Measurements from ENCODE around the gene GPRC5D. TPM values are rescaled to one million over a fixed set of nuclear protein-coding genes. Genes with fewer than 3 reads are reported as not detected.

Gene GPRC5D
- polyA plus RNA-seq, 1 donor from 2014 or later = not detected

DNA sequence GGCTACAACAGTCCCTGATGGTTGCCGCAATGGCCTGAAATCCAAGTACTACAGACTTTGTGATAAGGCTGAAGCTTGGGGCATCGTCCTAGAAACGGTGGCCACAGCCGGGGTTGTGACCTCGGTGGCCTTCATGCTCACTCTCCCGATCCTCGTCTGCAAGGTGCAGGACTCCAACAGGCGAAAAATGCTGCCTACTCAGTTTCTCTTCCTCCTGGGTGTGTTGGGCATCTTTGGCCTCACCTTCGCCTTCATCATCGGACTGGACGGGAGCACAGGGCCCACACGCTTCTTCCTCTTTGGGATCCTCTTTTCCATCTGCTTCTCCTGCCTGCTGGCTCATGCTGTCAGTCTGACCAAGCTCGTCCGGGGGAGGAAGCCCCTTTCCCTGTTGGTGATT is 43.7 kb downstream of the GPRC5D start:
- H3K27me3 ChIP-seq (ENCODE audit: insufficient read depth, low read depth, low read length) = no peaks in the 10 kb centered on the region
- no peaks in the 10 kb centered on the region for H3K36me3 ChIP-seq (ENCODE audit: insufficient read depth, low read length)
- no peaks in the 10 kb centered on the region for H3K9me3 ChIP-seq (ENCODE audit: low read length)
- no peak overlapping the region for H3K4me3 ChIP-seq (ENCODE audit: low read length)
- TF ChIP-seq POLR2AphosphoS5 (IDR thresholded peaks at IDR 0.05) (no peak), RAD21 (conservative IDR thresholded peaks at IDR 0.05) (no peak), TAF1 (IDR thresholded peaks at IDR 0.05; ENCODE audit: low read depth) (no peak), SMC3 (conservative IDR thresholded peaks at IDR 0.05; ENCODE audit: poor library complexity) (no peak), EZH2 (IDR thresholded peaks at IDR 0.05; ENCODE audit: borderline replicate concordance, insufficient read depth, low read length, poor library complexity, severe bottlenecking) (no peak), EP300 (conservative IDR thresholded peaks at IDR 0.05; ENCODE audit: poor library complexity, severe bottlenecking) (no peak), MXI1 (conservative IDR thresholded peaks at IDR 0.05; ENCODE audit: poor library complexity, severe bottlenecking) (no peak)
- TF ChIP-seq, protein P1, sequence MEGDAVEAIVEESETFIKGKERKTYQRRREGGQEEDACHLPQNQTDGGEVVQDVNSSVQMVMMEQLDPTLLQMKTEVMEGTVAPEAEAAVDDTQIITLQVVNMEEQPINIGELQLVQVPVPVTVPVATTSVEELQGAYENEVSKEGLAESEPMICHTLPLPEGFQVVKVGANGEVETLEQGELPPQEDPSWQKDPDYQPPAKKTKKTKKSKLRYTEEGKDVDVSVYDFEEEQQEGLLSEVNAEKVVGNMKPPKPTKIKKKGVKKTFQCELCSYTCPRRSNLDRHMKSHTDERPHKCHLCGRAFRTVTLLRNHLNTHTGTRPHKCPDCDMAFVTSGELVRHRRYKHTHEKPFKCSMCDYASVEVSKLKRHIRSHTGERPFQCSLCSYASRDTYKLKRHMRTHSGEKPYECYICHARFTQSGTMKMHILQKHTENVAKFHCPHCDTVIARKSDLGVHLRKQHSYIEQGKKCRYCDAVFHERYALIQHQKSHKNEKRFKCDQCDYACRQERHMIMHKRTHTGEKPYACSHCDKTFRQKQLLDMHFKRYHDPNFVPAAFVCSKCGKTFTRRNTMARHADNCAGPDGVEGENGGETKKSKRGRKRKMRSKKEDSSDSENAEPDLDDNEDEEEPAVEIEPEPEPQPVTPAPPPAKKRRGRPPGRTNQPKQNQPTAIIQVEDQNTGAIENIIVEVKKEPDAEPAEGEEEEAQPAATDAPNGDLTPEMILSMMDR (IDR thresholded peaks at IDR 0.05; ENCODE audit: poor library complexity, severe bottlenecking) = no peak
- TF ChIP-seq, protein P2, sequence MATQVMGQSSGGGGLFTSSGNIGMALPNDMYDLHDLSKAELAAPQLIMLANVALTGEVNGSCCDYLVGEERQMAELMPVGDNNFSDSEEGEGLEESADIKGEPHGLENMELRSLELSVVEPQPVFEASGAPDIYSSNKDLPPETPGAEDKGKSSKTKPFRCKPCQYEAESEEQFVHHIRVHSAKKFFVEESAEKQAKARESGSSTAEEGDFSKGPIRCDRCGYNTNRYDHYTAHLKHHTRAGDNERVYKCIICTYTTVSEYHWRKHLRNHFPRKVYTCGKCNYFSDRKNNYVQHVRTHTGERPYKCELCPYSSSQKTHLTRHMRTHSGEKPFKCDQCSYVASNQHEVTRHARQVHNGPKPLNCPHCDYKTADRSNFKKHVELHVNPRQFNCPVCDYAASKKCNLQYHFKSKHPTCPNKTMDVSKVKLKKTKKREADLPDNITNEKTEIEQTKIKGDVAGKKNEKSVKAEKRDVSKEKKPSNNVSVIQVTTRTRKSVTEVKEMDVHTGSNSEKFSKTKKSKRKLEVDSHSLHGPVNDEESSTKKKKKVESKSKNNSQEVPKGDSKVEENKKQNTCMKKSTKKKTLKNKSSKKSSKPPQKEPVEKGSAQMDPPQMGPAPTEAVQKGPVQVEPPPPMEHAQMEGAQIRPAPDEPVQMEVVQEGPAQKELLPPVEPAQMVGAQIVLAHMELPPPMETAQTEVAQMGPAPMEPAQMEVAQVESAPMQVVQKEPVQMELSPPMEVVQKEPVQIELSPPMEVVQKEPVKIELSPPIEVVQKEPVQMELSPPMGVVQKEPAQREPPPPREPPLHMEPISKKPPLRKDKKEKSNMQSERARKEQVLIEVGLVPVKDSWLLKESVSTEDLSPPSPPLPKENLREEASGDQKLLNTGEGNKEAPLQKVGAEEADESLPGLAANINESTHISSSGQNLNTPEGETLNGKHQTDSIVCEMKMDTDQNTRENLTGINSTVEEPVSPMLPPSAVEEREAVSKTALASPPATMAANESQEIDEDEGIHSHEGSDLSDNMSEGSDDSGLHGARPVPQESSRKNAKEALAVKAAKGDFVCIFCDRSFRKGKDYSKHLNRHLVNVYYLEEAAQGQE (IDR thresholded peaks at IDR 0.05; ENCODE audit: borderline replicate concordance) = no peak
- H3K9me2 ChIP-seq (ENCODE audit: insufficient read depth, low read length) = no peaks in the 10 kb centered on the region
- no peaks in the 10 kb centered on the region for H3F3A ChIP-seq (ENCODE audit: insufficient read depth, low read length, poor library complexity, severe bottlenecking)
- H3K27ac ChIP-seq (ENCODE audit: low read length) = no peak overlapping the region
- H3K9ac ChIP-seq (ENCODE audit: low read length) = no peak overlapping the region
- H4K20me1 ChIP-seq (ENCODE audit: insufficient read depth) = no peaks in the 10 kb centered on the region
- no peak overlapping the region for H2AFZ ChIP-seq (ENCODE audit: low read depth, low read length)
- H3K4me2 ChIP-seq (ENCODE audit: low read length) = no peak overlapping the region
- no peaks in the 10 kb centered on the region for H3K79me2 ChIP-seq (replicated peaks; ENCODE audit: insufficient read depth, low read length)

DNA sequence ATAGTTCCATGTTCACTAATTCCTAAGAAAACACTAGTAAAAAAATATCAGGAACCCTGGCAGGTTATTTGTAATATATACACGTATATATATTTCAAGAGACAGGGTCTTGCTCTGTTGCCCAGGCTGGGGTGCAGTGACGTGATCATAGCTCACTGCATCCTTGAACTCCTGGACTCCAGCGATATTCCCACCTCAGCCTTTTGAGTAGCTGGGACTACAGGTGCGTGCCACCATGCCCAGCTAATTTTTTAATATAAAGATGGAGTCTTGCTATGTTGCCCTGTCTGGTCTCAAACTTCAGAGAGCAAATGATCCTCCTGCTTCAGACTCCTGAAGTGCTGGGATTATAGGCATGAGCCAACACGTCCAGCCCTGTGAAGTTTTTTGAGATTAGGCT is 44.4 kb downstream of the GPRC5D start:
- no peaks in the 10 kb centered on the region for H3K79me2 ChIP-seq (replicated peaks; ENCODE audit: insufficient read depth, low read length)
- no peaks in the 10 kb centered on the region for H4K20me1 ChIP-seq (ENCODE audit: insufficient read depth)
- no peak overlapping the region for H3K4me3 ChIP-seq (ENCODE audit: low read length)
- TF ChIP-seq TAF1 (IDR thresholded peaks at IDR 0.05; ENCODE audit: low read depth) (no peak), SMC3 (conservative IDR thresholded peaks at IDR 0.05; ENCODE audit: poor library complexity) (no peak), EZH2 (IDR thresholded peaks at IDR 0.05; ENCODE audit: borderline replicate concordance, insufficient read depth, low read length, poor library complexity, severe bottlenecking) (no peak)
- no peak overlapping the region for H2AFZ ChIP-seq (ENCODE audit: low read depth, low read length)
- H3K36me3 ChIP-seq (ENCODE audit: insufficient read depth, low read length) = no peaks in the 10 kb centered on the region
- no peaks in the 10 kb centered on the region for H3K9me3 ChIP-seq (ENCODE audit: low read length)
- no peaks in the 10 kb centered on the region for H3K27me3 ChIP-seq (ENCODE audit: insufficient read depth, low read depth, low read length)
- no peaks in the 10 kb centered on the region for H3F3A ChIP-seq (ENCODE audit: insufficient read depth, low read length, poor library complexity, severe bottlenecking)
- no peaks in the 10 kb centered on the region for H3K9me2 ChIP-seq (ENCODE audit: insufficient read depth, low read length)
- H3K9ac ChIP-seq (ENCODE audit: low read length) = no peak overlapping the region
- no peak overlapping the region for H3K4me2 ChIP-seq (ENCODE audit: low read length)
- no peak overlapping the region for H3K27ac ChIP-seq (ENCODE audit: low read length)

Measured in neural cell (in vitro differentiated cells).